ENCODE measurements around the gene LGR4.

The LGR4 gene

GRCh38 chr11:27401833-27402316, 70.7 kb downstream of the LGR4 start:
- DNase-seq, result no peak

- no peak for DNase-seq
Observed at GRCh38 chr11:27401280-27401832, 71.2 kb downstream of the LGR4 start.

GRCh38 chr11:27398400-27398770, 74.2 kb downstream of the LGR4 start:
- no peak for DNase-seq

GRCh38 chr11:27397624-27398399, 74.8 kb downstream of the LGR4 start:
- no peak for DNase-seq

GRCh38 chr11:27396259-27396839, 76.2 kb downstream of the LGR4 start:
- no peak for DNase-seq

GRCh38 chr11:27395556-27396258, 76.9 kb downstream of the LGR4 start:
- no peak for DNase-seq

- no peak for DNase-seq
Observed at GRCh38 chr11:27394781-27395228, 77.8 kb downstream of the LGR4 start.

- DNase-seq, result peak; percentile 74
Observed at GRCh38 chr11:27392278-27393114, 80.1 kb downstream of the LGR4 start.

- DNase-seq, result peak; percentile 23
Observed at GRCh38 chr11:27391331-27392015, 81.1 kb downstream of the LGR4 start.

GRCh38 chr11:27390318-27391295, 82.0 kb downstream of the LGR4 start:
- DNase-seq, result no peak

- DNase-seq, result peak; percentile 60
Observed at GRCh38 chr11:27388869-27389268, 83.7 kb downstream of the LGR4 start.

- peak; percentile 85 for DNase-seq
Observed at GRCh38 chr11:27388001-27388400, 84.6 kb downstream of the LGR4 start.

- no peak for DNase-seq
Observed at GRCh38 chr11:27387362-27387761, 85.2 kb downstream of the LGR4 start.

GRCh38 chr11:27386181-27386845, 86.3 kb downstream of the LGR4 start:
- no peak for DNase-seq

GRCh38 chr11:27385245-27385644, 87.3 kb downstream of the LGR4 start:
- no peak for DNase-seq

- no peak for DNase-seq
Observed at GRCh38 chr11:27384227-27384626, 88.4 kb downstream of the LGR4 start.

- DNase-seq, result no peak
Observed at GRCh38 chr11:27383645-27384044, 88.9 kb downstream of the LGR4 start.

- DNase-seq, result no peak
Observed at GRCh38 chr11:27381238-27381666, 91.3 kb downstream of the LGR4 start.

- no peak for DNase-seq
Observed at GRCh38 chr11:27380771-27381170, 91.8 kb downstream of the LGR4 start.

- DNase-seq, result no peak
Observed at GRCh38 chr11:27379449-27379848, 93.1 kb downstream of the LGR4 start.

Data from hematopoietic multipotent progenitor cell treated with erythropoietin and hydrocortisone succinate and interleukin-3 and kit ligand, for 6 days (in vitro differentiated cells).